ENCODE results near the gene DAND5. TPM values are rescaled to one million over a fixed set of nuclear protein-coding genes. Genes with fewer than 3 reads are reported as not detected.
A peak's percentile ranks its signal among the peaks of the same experiment; 100 is the strongest.

Gene DAND5
- total and polyA plus RNA-seq, 2 of the 13 experiments (the other 11 are each of a cell fraction or from before 2014, with no cell fraction given) = 0.04 TPM; not detected in 1

- no peak for TF ChIP-seq ATF6 (CRISPR knock-in tag; conservative IDR thresholded peaks at IDR 0.05)
- TF ChIP-seq E2F1 (CRISPR knock-in tag; IDR thresholded peaks at IDR 0.05) = no peak
- TF ChIP-seq TFAP4 (IDR thresholded peaks at IDR 0.05; ENCODE audit: borderline replicate concordance, low read depth) = peak; percentile 83; the same call in 1 of the 2 replicates
- TF ChIP-seq, protein P1, sequence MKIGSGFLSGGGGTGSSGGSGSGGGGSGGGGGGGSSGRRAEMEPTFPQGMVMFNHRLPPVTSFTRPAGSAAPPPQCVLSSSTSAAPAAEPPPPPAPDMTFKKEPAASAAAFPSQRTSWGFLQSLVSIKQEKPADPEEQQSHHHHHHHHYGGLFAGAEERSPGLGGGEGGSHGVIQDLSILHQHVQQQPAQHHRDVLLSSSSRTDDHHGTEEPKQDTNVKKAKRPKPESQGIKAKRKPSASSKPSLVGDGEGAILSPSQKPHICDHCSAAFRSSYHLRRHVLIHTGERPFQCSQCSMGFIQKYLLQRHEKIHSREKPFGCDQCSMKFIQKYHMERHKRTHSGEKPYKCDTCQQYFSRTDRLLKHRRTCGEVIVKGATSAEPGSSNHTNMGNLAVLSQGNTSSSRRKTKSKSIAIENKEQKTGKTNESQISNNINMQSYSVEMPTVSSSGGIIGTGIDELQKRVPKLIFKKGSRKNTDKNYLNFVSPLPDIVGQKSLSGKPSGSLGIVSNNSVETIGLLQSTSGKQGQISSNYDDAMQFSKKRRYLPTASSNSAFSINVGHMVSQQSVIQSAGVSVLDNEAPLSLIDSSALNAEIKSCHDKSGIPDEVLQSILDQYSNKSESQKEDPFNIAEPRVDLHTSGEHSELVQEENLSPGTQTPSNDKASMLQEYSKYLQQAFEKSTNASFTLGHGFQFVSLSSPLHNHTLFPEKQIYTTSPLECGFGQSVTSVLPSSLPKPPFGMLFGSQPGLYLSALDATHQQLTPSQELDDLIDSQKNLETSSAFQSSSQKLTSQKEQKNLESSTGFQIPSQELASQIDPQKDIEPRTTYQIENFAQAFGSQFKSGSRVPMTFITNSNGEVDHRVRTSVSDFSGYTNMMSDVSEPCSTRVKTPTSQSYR (CRISPR knock-in tag; IDR thresholded peaks at IDR 0.05; ENCODE audit: borderline replicate concordance) = peak; percentile 21; the same call in 1 of the 2 replicates
- TF ChIP-seq ZNF282 (IDR thresholded peaks at IDR 0.05; ENCODE audit: partially characterized antibody) = no peak
- TF ChIP-seq ZNF20 (CRISPR knock-in tag; IDR thresholded peaks at IDR 0.05) = no peak
- TF ChIP-seq ZBTB21 (CRISPR knock-in tag; IDR thresholded peaks at IDR 0.05) = no peak
- TF ChIP-seq GLI4 (CRISPR knock-in tag; IDR thresholded peaks at IDR 0.05; ENCODE audit: borderline replicate concordance) = no peak
- peak; percentile 62; the same call in 1 of the 2 replicates for TF ChIP-seq ZNF350 (CRISPR knock-in tag; IDR thresholded peaks at IDR 0.05; ENCODE audit: borderline replicate concordance, low read depth)
- TF ChIP-seq GATAD1 (CRISPR knock-in tag; IDR thresholded peaks at IDR 0.05) = no peak
- no peak for TF ChIP-seq PREB (CRISPR knock-in tag; IDR thresholded peaks at IDR 0.05)
- TF ChIP-seq ZNF552 (CRISPR knock-in tag; IDR thresholded peaks at IDR 0.05; ENCODE audit: borderline replicate concordance) = no peak
- no peak for TF ChIP-seq USF2 (IDR thresholded peaks at IDR 0.05; ENCODE audit: low read depth, low read length)
- no peak for TF ChIP-seq USF2 (CRISPR knock-in tag; IDR thresholded peaks at IDR 0.05; ENCODE audit: borderline replicate concordance)
- TF ChIP-seq NFIC (IDR thresholded peaks at IDR 0.05; ENCODE audit: low read length) = no peak
Observed at GRCh38 chr19:13012690-13013608, 43.6 kb downstream of the DAND5 start (continued).

Measured in HepG2 (cell line).